ENCODE measurements around the gene SIX5.

Gene SIX5

DNA sequence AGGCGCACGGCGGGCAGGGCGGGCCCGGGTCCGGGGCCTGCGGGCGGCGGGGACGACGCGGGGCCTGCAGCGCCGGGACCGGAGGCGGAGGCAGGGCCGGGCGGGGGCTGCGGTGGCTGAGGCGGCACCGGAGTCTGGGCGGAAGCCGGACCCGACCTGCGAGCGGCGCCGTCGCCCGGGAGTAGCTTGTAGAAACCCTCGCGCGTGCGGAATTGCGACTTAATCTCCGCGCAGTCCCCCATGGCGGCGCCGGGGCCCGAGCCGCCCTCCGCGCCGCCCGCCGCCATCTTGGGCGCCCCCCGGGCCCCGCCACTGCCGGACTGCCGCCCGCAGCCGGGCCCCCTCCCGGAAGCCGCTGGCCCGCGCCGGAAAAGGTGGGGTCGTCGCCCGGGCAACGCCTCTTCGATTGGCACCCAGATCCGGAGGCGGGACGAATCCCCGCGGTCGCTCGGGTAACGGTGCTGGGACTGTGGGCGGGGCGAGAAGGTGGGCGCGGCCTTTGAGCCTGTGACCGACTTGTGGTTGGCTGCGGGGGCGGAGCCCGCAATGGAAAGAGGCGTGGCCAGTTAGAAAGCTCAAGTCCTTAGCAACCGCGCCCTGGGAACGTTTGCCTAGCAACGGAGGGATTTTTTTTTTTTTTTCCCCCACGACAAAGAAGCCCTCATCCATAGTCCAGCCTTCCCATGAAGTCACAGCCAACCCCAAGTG lies 23.6 kb upstream of the SIX5 start, which contains the start of gene DMWD:
Gene DMWD (minus strand): TSS at position 376 of the 708 bp plus-strand sequence. CDS start 89 bp downstream, at position 287.
- DNase-seq (ENCODE audit: low spot score): peak; percentile 98

DNA sequence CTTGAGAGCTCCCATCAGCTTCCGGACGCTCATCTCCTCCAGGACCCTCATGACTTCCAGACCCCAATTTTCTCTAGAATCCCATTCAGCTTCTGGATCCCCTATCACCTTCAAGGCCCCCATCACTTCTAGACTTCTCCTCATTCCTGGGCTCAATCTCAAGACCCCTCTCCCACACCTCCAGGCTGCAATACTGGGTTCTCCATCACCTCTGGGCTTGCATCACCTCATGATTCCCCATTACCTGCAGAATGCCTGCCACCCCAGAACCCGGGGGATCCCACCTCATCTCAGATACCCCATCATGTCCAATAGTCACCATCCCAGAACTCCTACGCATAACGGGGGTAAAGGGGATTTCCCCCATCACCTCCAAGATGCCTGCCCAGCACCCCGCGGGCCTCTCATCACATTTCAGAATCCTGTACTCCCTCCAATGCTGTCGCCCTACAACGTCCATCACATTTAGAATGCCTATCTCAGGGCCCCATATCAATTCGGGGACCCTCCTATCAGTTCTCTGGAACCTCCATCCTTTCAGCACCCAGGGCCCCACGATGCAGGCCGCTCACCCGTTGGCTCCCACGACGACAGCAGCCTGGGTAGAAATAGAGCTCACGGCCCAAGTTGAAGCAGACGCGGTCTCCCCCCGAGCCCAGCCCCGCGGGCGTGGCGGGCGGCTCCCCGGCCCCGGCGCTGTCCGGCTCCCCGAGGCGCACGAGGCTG lies 22.9 kb upstream of the SIX5 start:
- no peak for DNase-seq (ENCODE audit: low spot score)

DNA sequence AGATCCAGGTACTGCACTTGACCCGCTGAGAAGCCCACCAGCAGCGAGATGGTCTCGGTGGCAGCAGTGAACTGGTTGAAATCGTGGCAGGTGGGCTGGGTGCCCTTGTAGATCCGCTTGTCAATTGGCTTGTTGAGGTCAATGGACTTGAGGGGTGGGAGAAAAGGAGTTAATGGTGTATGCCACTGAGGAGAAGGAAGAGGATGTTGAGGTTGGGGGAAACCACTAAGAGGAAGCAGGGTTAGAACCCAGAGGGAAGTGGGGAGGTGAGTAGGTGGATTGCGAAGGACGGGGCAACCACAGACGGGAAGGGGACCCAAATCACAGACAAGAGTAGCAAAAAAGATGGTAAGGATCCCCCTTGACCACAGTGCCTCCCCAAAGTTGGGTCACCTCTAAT lies 21.9 kb upstream of the SIX5 start:
- no peak for DNase-seq (ENCODE audit: low spot score)

- DNase-seq (ENCODE audit: low spot score): no peak
Observed at GRCh38 chr19:45789035-45789786, 20.2 kb upstream of the SIX5 start.

DNA sequence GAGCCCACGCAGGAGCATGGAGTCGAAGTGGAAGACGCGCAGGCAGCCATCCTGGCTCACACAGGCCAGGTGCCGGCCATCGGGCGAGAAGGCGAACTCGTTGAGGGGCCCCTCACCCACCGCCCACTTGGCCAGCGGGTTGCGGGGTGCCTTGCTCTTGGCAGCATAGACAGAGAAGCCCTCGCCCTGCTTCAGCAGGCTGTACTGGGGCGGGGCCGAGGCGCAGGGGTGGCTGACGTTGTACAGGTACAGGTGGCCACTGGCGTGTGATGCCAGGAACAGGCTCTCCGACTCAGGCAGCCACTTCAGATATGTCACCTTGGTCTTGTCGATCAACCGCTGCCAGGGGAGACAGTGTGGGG lies 17.5 kb upstream of the SIX5 start:
- DNase-seq (ENCODE audit: low spot score): no peak

- no peak for DNase-seq (ENCODE audit: low spot score)
Observed at GRCh38 chr19:45785781-45786532, 16.9 kb upstream of the SIX5 start.

- DNase-seq (ENCODE audit: low spot score): no peak
Observed at GRCh38 chr19:45785097-45785496, 16.0 kb upstream of the SIX5 start.

DNA sequence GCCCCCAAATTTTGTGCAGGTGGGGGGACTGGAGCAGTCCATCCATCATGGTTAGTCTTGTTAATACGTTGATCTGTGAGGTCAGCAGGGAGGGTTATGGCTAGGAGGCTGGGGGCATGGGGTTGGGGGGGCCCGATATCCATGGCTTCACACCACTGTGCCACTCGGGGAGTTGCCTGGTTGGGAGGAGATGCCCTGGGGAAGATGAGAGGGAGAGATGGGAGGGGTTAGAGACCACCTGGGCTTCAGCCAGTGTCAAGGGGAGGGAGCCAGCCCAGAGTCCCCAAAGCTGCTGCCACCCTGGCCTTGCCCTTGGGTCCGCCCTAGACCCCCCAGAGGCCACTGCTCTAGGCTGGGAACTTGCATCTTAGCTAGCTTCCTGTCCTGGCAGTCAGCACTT lies 15.0 kb upstream of the SIX5 start:
- DNase-seq (ENCODE audit: low spot score): no peak

DNA sequence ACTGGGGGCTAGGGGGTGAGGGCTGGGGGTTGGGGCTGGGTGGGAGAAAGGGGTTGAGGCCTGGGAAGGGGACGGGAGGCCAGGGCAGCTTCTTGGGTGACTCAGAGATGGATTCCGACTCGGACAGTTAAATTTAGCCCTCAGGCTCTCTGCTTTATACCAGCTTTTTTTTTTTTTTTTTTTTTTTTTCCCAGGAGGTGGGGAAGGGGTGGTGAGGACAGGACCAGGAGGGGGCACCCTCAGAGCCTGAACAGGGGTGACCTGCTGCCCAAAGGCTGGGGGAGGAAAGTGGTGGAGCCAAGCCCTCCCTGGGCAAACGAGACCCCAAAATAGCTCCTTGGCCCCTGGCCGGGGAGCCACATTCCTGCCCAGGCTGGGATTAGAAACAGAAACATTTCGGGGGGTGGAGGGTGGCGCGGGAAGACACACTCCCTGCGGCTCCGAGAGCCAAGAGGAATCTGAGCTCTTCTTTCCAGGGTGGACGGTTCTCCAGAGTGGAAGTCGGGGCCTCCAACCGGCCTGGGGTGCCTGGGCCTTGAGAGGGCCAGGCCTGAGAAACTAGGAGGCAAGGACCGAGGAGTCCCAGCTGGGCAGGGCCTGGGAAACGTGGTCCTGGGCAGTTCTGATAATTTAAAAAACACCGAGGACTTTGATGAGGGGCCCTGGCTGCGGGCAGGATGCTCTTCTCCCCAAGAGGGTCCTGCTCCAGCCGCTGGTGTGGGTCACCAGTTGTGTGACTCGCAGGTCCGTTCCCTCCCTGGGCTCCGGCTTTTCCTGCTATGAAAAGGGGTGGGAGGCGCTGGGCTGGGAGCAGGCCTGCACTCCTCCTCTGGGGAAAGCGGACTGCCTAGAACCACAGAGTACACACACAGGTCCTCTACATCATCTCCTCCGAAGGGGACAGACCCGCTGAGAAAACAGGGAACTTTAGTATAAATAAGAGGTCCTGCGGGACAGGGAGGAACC lies 14.1 kb upstream of the SIX5 start:
- peak; percentile 46 for DNase-seq (ENCODE audit: low spot score)

DNA sequence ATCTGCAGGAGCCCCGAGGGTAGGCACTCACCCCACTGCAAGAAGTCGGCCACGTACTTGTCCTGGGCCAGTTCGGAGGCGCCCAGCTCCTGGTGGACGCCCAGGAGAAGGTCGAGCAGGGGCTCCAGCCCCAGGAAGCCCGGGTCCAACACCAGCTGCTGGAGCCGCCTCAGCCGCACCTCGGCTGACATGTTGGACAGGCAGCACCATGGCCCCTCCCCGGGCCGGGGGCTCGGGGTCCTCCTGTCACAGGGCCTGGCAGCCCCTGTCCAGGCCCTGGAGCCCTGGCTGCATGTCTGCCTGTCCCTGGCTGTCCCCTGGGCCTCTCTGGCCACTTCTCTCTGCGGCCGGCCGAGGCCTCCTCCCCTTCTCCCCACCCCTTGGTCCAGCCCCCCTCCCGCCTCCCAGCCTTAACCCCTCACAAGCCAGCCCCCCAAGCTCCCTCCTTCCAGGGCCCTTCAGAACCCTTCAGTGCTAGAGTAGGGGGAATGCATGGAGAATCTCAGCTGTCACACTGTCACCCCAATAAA lies 13.2 kb upstream of the SIX5 start, which contains the start of gene DMPK:
Gene DMPK (minus strand): TSS at position 329 of the 530 bp plus-strand sequence. CDS start 138 bp downstream, at position 191.
- DNase-seq (ENCODE audit: low spot score): peak; percentile 52

GRCh38 chr19:45781214-45782161 lies 12.4 kb upstream of the SIX5 start:
- no peak for DNase-seq (ENCODE audit: low spot score)

GRCh38 chr19:45780448-45781213 lies 11.6 kb upstream of the SIX5 start:
- DNase-seq (ENCODE audit: low spot score): no peak

GRCh38 chr19:45780146-45780447 lies 11.0 kb upstream of the SIX5 start:
- no peak for DNase-seq (ENCODE audit: low spot score)

DNA sequence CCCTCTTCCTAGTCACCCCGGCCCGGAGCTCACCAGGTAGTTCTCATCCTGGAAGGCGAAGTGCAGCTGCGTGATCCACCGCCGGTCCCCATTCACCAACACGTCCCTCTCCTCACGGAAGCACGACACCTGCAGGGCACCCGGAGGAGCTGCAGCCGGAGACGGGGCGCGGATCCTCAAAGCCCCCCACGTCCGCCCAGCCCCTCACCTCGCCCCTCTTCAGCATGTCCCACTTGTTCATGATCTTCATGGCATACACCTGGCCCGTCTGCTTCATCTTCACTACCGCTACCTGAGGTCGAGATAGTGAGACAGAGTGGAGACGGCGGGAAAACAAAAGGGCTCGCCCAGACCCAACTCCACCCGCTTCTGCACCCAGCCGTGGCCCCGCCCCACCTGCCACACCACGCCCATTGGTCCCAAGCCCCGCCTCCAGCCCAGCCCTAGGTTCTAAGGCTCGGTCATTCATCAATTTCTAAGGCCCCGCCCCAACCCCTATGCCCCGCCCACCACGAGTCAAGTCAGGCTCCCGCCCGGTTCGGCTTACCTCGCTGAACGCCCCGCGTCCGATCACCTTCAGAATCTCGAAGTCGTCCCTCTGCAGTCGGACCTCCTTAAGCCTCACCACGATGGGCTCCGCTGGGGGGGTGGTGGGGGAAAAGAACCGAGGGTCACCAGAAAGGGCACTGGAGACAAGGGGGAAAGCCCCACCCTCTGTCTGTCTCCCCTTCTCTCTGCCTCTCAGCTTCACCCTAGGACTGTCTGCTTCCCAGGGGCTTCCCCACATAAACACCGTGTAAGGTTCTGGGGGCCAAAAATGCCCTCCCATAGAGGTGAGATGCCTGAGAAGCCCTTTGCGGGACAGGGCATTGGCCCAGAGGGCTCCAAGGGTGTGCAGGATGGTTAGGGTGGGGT lies 10.4 kb upstream of the SIX5 start:
- DNase-seq (ENCODE audit: low spot score): peak; percentile 94

GRCh38 chr19:45778010-45778661 lies 9.1 kb upstream of the SIX5 start:
- no peak for DNase-seq (ENCODE audit: low spot score)

GRCh38 chr19:45777395-45777961 lies 8.4 kb upstream of the SIX5 start:
- DNase-seq (ENCODE audit: low spot score): no peak

DNA sequence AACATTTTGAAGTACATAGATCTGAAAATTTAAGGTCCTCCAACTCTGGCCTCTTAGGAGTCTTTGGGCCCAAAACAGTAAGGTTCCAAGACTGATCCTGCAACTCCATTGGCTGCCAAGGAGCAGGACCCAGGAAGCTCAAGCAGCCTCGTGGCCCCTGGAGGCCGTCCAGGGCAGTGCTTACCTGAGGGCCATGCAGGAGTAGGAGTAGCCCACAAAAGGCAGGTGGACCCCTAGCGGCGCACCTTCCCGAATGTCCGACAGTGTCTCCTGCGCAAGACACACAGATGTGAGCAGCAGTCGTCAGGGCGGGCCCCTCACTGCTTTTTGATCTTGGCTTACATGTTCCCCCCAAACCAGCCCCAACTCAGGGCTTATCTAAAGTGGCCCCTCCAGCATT lies 5.7 kb upstream of the SIX5 start:
- DNase-seq (ENCODE audit: low spot score): peak; percentile 65

Data from iPS-NIHi11 (cell line).